HEK293 (cell line): Measurements from ENCODE around the gene SYT5.
A peak's percentile ranks its signal among the peaks of the same experiment; 100 is the strongest.

ENCODE experiments used
- EGR2 ChIP-seq: fragments of 450-650 bp; formaldehyde crosslinking; IDR thresholded peaks from 2 replicates; pipeline ENCODE4 v1.5.1; 2016; ENCODE audit warnings: low read depth, missing biosample characterization, missing genetic modification characterization
- GFI1B ChIP-seq: fragments of 450-650 bp; formaldehyde crosslinking; IDR thresholded peaks from 2 replicates; pipeline ENCODE4 v1.5.1; 2016; ENCODE audit warnings: missing biosample characterization, missing genetic modification characterization
- GLI4 ChIP-seq: fragments of 450-650 bp; formaldehyde crosslinking; IDR thresholded peaks from 2 replicates; pipeline ENCODE4 v1.5.1; 2016; ENCODE audit warnings: missing biosample characterization, missing genetic modification characterization
- GLIS1 ChIP-seq: fragments of 450-650 bp; formaldehyde crosslinking; IDR thresholded peaks from 2 replicates; pipeline ENCODE4 v1.5.1; 2016; ENCODE audit warnings: missing biosample characterization, missing genetic modification characterization
- HOXC10 ChIP-seq: sonication (generic); formaldehyde crosslinking; IDR thresholded peaks from 2 replicates; pipeline ENCODE4 v1.8.1; 2023; ENCODE audit warnings: mild to moderate bottlenecking, missing genetic modification reagents
- INSM2 ChIP-seq: fragments of 450-650 bp; formaldehyde crosslinking; IDR thresholded peaks from 2 replicates; pipeline ENCODE4 v1.5.1; 2016; ENCODE audit warnings: missing biosample characterization, missing genetic modification characterization
- PRDM1 ChIP-seq: fragments of 450-650 bp; formaldehyde crosslinking; IDR thresholded peaks from 2 replicates; pipeline ENCODE4; 2016; ENCODE audit warnings: missing biosample characterization, missing genetic modification characterization
- WT1 ChIP-seq: fragments of 450-650 bp; formaldehyde crosslinking; IDR thresholded peaks from 2 replicates; pipeline ENCODE4 v1.5.1; 2016; ENCODE audit warnings: missing biosample characterization, missing genetic modification characterization
- ZFP37 ChIP-seq: fragments of 450-650 bp; formaldehyde crosslinking; IDR thresholded peaks from 2 replicates; pipeline ENCODE4 v1.5.1; 2016; ENCODE audit warnings: missing biosample characterization, missing genetic modification characterization
- ZNF19 ChIP-seq: fragments of 450-650 bp; formaldehyde crosslinking; IDR thresholded peaks from 2 replicates; pipeline ENCODE4; 2016; ENCODE audit warnings: missing biosample characterization, missing genetic modification characterization, low read depth
- ZNF202 ChIP-seq: fragments of 450-650 bp; formaldehyde crosslinking; IDR thresholded peaks from 2 replicates; pipeline ENCODE4 v1.5.1; 2016; ENCODE audit warnings: missing biosample characterization, missing genetic modification characterization, borderline replicate concordance
- ZNF266 ChIP-seq: fragments of 450-650 bp; formaldehyde crosslinking; IDR thresholded peaks from 2 replicates; pipeline ENCODE4 v1.5.1; 2016; ENCODE audit warnings: missing biosample characterization, missing genetic modification characterization, low read depth
- ZNF280C ChIP-seq: fragments of 450-650 bp; formaldehyde crosslinking; IDR thresholded peaks from 2 replicates; pipeline ENCODE4 v1.5.1; 2016; ENCODE audit warnings: missing biosample characterization, missing genetic modification characterization
- ZNF292 ChIP-seq: fragments of 450-650 bp; formaldehyde crosslinking; IDR thresholded peaks from 2 replicates; pipeline ENCODE4 v1.5.1; 2016; ENCODE audit warnings: low read depth, missing biosample characterization, missing genetic modification characterization, borderline replicate concordance
- ZNF404 ChIP-seq: fragments of 450-650 bp; formaldehyde crosslinking; IDR thresholded peaks from 2 replicates; pipeline ENCODE4 v1.5.1; 2017; ENCODE audit warnings: missing biosample characterization, missing genetic modification characterization
- ZNF621 ChIP-seq: fragments of 450-650 bp; formaldehyde crosslinking; IDR thresholded peaks from 2 replicates; pipeline ENCODE4 v1.5.1; 2017; ENCODE audit warnings: missing biosample characterization, missing genetic modification characterization
- ZNF645 ChIP-seq: fragments of 450-650 bp; formaldehyde crosslinking; IDR thresholded peaks from 2 replicates; pipeline ENCODE4; 2016; ENCODE audit warnings: missing biosample characterization, missing genetic modification characterization
- ZSCAN23 ChIP-seq: fragments of 450-650 bp; formaldehyde crosslinking; IDR thresholded peaks from 2 replicates; pipeline ENCODE4 v1.5.1; 2016; ENCODE audit warnings: missing biosample characterization, missing genetic modification characterization
- TF ChIP-seq, protein P1 (sequence below): fragments of 450-650 bp; formaldehyde crosslinking; IDR thresholded peaks from 2 replicates; pipeline ENCODE4 v1.5.1; 2016; ENCODE audit warnings: missing biosample characterization, missing genetic modification characterization, borderline replicate concordance
- TF ChIP-seq, protein P2 (sequence below): fragments of 450-650 bp; formaldehyde crosslinking; conservative IDR thresholded peaks from 2 replicates; pipeline ENCODE4 v1.5.1; 2016; ENCODE audit warnings: low read depth, missing biosample characterization, missing genetic modification characterization
- TF ChIP-seq, protein P3 (sequence below): fragments of 450-650 bp; formaldehyde crosslinking; IDR thresholded peaks from 2 replicates; pipeline ENCODE4 v1.5.0; 2017; ENCODE audit warnings: missing biosample characterization, missing genetic modification characterization, borderline replicate concordance

Gene SYT5

GRCh38 chr19:55178781-55179599 lies 1.1 kb downstream of the SYT5 start (continued):
- TF ChIP-seq, protein P1, sequence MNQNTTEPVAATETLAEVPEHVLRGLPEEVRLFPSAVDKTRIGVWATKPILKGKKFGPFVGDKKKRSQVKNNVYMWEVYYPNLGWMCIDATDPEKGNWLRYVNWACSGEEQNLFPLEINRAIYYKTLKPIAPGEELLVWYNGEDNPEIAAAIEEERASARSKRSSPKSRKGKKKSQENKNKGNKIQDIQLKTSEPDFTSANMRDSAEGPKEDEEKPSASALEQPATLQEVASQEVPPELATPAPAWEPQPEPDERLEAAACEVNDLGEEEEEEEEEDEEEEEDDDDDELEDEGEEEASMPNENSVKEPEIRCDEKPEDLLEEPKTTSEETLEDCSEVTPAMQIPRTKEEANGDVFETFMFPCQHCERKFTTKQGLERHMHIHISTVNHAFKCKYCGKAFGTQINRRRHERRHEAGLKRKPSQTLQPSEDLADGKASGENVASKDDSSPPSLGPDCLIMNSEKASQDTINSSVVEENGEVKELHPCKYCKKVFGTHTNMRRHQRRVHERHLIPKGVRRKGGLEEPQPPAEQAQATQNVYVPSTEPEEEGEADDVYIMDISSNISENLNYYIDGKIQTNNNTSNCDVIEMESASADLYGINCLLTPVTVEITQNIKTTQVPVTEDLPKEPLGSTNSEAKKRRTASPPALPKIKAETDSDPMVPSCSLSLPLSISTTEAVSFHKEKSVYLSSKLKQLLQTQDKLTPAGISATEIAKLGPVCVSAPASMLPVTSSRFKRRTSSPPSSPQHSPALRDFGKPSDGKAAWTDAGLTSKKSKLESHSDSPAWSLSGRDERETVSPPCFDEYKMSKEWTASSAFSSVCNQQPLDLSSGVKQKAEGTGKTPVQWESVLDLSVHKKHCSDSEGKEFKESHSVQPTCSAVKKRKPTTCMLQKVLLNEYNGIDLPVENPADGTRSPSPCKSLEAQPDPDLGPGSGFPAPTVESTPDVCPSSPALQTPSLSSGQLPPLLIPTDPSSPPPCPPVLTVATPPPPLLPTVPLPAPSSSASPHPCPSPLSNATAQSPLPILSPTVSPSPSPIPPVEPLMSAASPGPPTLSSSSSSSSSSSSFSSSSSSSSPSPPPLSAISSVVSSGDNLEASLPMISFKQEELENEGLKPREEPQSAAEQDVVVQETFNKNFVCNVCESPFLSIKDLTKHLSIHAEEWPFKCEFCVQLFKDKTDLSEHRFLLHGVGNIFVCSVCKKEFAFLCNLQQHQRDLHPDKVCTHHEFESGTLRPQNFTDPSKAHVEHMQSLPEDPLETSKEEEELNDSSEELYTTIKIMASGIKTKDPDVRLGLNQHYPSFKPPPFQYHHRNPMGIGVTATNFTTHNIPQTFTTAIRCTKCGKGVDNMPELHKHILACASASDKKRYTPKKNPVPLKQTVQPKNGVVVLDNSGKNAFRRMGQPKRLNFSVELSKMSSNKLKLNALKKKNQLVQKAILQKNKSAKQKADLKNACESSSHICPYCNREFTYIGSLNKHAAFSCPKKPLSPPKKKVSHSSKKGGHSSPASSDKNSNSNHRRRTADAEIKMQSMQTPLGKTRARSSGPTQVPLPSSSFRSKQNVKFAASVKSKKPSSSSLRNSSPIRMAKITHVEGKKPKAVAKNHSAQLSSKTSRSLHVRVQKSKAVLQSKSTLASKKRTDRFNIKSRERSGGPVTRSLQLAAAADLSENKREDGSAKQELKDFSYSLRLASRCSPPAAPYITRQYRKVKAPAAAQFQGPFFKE (tag by site-specific recombination): no peak
- no peak for TF ChIP-seq ZNF19 (tag by site-specific recombination)
- no peak for TF ChIP-seq ZNF645 (tag by site-specific recombination)
- no peak for TF ChIP-seq INSM2 (tag by site-specific recombination)
- no peak for TF ChIP-seq GFI1B (tag by site-specific recombination)
- TF ChIP-seq ZNF202 (tag by site-specific recombination): no peak
- TF ChIP-seq ZFP37 (tag by site-specific recombination): no peak; the same call in 1 of the 2 replicates
- TF ChIP-seq ZNF404 (tag by site-specific recombination): no peak
- no peak for TF ChIP-seq ZNF621 (tag by site-specific recombination)
- peak; percentile 88; the same call in 1 of the 2 replicates for TF ChIP-seq HOXC10 (CRISPR knock-in tag)
- no peak for TF ChIP-seq GLI4 (tag by site-specific recombination)
- TF ChIP-seq, protein P2, sequence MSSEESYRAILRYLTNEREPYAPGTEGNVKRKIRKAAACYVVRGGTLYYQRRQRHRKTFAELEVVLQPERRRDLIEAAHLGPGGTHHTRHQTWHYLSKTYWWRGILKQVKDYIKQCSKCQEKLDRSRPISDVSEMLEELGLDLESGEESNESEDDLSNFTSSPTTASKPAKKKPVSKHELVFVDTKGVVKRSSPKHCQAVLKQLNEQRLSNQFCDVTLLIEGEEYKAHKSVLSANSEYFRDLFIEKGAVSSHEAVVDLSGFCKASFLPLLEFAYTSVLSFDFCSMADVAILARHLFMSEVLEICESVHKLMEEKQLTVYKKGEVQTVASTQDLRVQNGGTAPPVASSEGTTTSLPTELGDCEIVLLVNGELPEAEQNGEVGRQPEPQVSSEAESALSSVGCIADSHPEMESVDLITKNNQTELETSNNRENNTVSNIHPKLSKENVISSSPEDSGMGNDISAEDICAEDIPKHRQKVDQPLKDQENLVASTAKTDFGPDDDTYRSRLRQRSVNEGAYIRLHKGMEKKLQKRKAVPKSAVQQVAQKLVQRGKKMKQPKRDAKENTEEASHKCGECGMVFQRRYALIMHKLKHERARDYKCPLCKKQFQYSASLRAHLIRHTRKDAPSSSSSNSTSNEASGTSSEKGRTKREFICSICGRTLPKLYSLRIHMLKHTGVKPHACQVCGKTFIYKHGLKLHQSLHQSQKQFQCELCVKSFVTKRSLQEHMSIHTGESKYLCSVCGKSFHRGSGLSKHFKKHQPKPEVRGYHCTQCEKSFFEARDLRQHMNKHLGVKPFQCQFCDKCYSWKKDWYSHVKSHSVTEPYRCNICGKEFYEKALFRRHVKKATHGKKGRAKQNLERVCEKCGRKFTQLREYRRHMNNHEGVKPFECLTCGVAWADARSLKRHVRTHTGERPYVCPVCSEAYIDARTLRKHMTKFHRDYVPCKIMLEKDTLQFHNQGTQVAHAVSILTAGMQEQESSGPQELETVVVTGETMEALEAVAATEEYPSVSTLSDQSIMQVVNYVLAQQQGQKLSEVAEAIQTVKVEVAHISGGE: peak; percentile 25; the same call in 1 of the 2 replicates
- 0 out of 2 replicates have a peak, but pooled peaks have one; percentile 21 for TF ChIP-seq WT1
- peak; percentile 29; the same call in 1 of the 2 replicates for TF ChIP-seq GLIS1 (tag by site-specific recombination)
- no peak for TF ChIP-seq ZNF280C
- TF ChIP-seq ZNF266 (tag by site-specific recombination): no peak
- TF ChIP-seq EGR2 (tag by site-specific recombination): no peak
- TF ChIP-seq ZSCAN23 (tag by site-specific recombination): no peak
- TF ChIP-seq, protein P3, sequence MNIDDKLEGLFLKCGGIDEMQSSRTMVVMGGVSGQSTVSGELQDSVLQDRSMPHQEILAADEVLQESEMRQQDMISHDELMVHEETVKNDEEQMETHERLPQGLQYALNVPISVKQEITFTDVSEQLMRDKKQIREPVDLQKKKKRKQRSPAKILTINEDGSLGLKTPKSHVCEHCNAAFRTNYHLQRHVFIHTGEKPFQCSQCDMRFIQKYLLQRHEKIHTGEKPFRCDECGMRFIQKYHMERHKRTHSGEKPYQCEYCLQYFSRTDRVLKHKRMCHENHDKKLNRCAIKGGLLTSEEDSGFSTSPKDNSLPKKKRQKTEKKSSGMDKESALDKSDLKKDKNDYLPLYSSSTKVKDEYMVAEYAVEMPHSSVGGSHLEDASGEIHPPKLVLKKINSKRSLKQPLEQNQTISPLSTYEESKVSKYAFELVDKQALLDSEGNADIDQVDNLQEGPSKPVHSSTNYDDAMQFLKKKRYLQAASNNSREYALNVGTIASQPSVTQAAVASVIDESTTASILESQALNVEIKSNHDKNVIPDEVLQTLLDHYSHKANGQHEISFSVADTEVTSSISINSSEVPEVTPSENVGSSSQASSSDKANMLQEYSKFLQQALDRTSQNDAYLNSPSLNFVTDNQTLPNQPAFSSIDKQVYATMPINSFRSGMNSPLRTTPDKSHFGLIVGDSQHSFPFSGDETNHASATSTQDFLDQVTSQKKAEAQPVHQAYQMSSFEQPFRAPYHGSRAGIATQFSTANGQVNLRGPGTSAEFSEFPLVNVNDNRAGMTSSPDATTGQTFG (tag by site-specific recombination): no peak
- TF ChIP-seq ZNF292 (tag by site-specific recombination): no peak
- TF ChIP-seq PRDM1 (tag by site-specific recombination): no peak
